GM18868 (cell line): ENCODE measurements around the gene HCST.
"Not testable (repeated sequence)": the region's sequence is repeated elsewhere in the genome, so short reads cannot be mapped to it uniquely, and the experiment has no call there.

ENCODE experiments used
- ATAC-seq: cut with Tn5 transposase; IDR thresholded peaks from one replicate; pipeline ENCODE4 v1.9.1; 2021; ENCODE audit warnings: mild to moderate bottlenecking, moderate library complexity; ENCODE audit not compliant: unreplicated experiment

The HCST gene

GRCh38 chr19:35901854-35902661, at the start of gene HCST:
TSS of gene HCST (plus strand) at chr19:35902529. CDS start at chr19:35902594, 65 bp downstream.
- ATAC-seq: no peak

GRCh38 chr19:35853038-35853756, 49.1 kb upstream of the HCST start:
- no peak for ATAC-seq

GRCh38 chr19:35856546-35857149, 45.7 kb upstream of the HCST start, which contains the start of gene KIRREL2:
TSS of gene KIRREL2 (plus strand) at chr19:35856911. CDS start at chr19:35857120, 209 bp downstream.
- ATAC-seq: no peak

GRCh38 chr19:35858311-35858710, 44.0 kb upstream of the HCST start:
- ATAC-seq: no peak

- ATAC-seq: no peak
These were observed 42.9 kb upstream of the HCST start for GRCh38 chr19:35859414-35859813.

- ATAC-seq: no peak
These were observed 41.9 kb upstream of the HCST start for GRCh38 chr19:35860436-35860817.

GRCh38 chr19:35860818-35861639, 41.3 kb upstream of the HCST start:
- no peak for ATAC-seq

- ATAC-seq: no peak
These were observed 40.6 kb upstream of the HCST start for GRCh38 chr19:35861640-35862160.

GRCh38 chr19:35862528-35862927, 39.8 kb upstream of the HCST start:
- ATAC-seq: no peak

GRCh38 chr19:35863018-35863417, 39.3 kb upstream of the HCST start:
- no peak for ATAC-seq

- no peak for ATAC-seq
These were observed 34.0 kb upstream of the HCST start, which contains the start of gene APLP1 for GRCh38 chr19:35868172-35868822. TSS of gene APLP1 (plus strand) at chr19:35868574. CDS start at chr19:35868637, 63 bp downstream.

- ATAC-seq: no peak
These were observed 33.5 kb upstream of the HCST start for GRCh38 chr19:35868823-35869326.

- ATAC-seq: no peak
These were observed 32.8 kb upstream of the HCST start for GRCh38 chr19:35869327-35870123.

GRCh38 chr19:35870124-35870736, 32.1 kb upstream of the HCST start:
- not testable (repeated sequence) for ATAC-seq

- no peak for ATAC-seq
These were observed 31.5 kb upstream of the HCST start for GRCh38 chr19:35870798-35871197.

GRCh38 chr19:35871611-35872010, 30.7 kb upstream of the HCST start:
- ATAC-seq: no peak

GRCh38 chr19:35872180-35872579, 30.1 kb upstream of the HCST start:
- no peak for ATAC-seq

GRCh38 chr19:35874392-35874930, 27.9 kb upstream of the HCST start:
- no peak for ATAC-seq
